WI38 (cell line): ENCODE data around the gene AGPAT3.

ENCODE experiments used
- H3K4me3 ChIP-seq: 2 replicates; pipeline ENCODE4 v1.5.1; 2011; ENCODE audit warnings: low read depth, mild to moderate bottlenecking, control low read depth, low read length
- CTCF ChIP-seq: IDR thresholded peaks from 2 replicates; pipeline ENCODE4 v1.5.1; 2012; ENCODE audit warnings: low read depth, mild to moderate bottlenecking, control low read depth, low read length

AGPAT3 gene

GRCh38 chr21:43917515-43918384 lies 52.7 kb downstream of the AGPAT3 start:
- H3K4me3 ChIP-seq, result no peak overlapping the region
- no peak for TF ChIP-seq CTCF

- H3K4me3 ChIP-seq, result no peak overlapping the region
- no peak for TF ChIP-seq CTCF
Measured at GRCh38 chr21:43918385-43918947, 53.4 kb downstream of the AGPAT3 start.

GRCh38 chr21:43919283-43919682 lies 54.3 kb downstream of the AGPAT3 start:
- H3K4me3 ChIP-seq, result no peak overlapping the region
- no peak for TF ChIP-seq CTCF

GRCh38 chr21:43919871-43920801 lies 55.1 kb downstream of the AGPAT3 start:
- no peak for TF ChIP-seq CTCF
- no peak overlapping the region for H3K4me3 ChIP-seq

GRCh38 chr21:43921571-43921978 lies 56.6 kb downstream of the AGPAT3 start:
- H3K4me3 ChIP-seq, result no peak overlapping the region
- TF ChIP-seq CTCF, result no peak

- no peak for TF ChIP-seq CTCF
- no peak overlapping the region for H3K4me3 ChIP-seq
Measured at GRCh38 chr21:43921979-43922945, 57.2 kb downstream of the AGPAT3 start.
